GM23338 (cell line): Measurements from ENCODE around the gene BEX1. TPM values are rescaled to one million over a fixed set of nuclear protein-coding genes. Genes with fewer than 3 reads are reported as not detected.

Experiments
- ATAC-seq: fragments of 200-7000 bp; cut with Tn5 transposase; 3 replicates; pipeline ENCODE4 v1.9.1; 2020
- DNase-seq: peaks from one replicate; pipeline ENCODE4 v3.0.0-alpha.2; 2015; ENCODE audit warnings: low spot score
- H2AFZ ChIP-seq: fragments of 200-600 bp; sonication (generic); 2 replicates; pipeline ENCODE4 v1.8.0; 2016; ENCODE audit warnings: antibody characterized with exemption, mild to moderate bottlenecking, moderate library complexity
- H3F3A ChIP-seq: fragments of 200-600 bp; sonication (generic); replicated peaks from 2 replicates; pipeline ENCODE4 v1.8.0; 2017; ENCODE audit warnings: antibody characterized with exemption, mixed run types, low read depth
- H3K27ac ChIP-seq: fragments of 200-600 bp; sonication (generic); 2 replicates; pipeline ENCODE4 v1.6.1; 2016; ENCODE audit warnings: low read depth
- H3K27me3 ChIP-seq: fragments of 200-600 bp; sonication (generic); 2 replicates; pipeline ENCODE4 v1.8.0; 2016; ENCODE audit warnings: mild to moderate bottlenecking, mixed run types, moderate library complexity; ENCODE audit not compliant: insufficient read depth
- H3K36me3 ChIP-seq: fragments of 200-600 bp; sonication (generic); 2 replicates; pipeline ENCODE4 v1.8.0; 2016; ENCODE audit warnings: mild to moderate bottlenecking; ENCODE audit not compliant: insufficient read depth
- H3K4me1 ChIP-seq: fragments of 200-600 bp; sonication (generic); 2 replicates; pipeline ENCODE4 v1.8.0; 2016; ENCODE audit warnings: mild to moderate bottlenecking, moderate library complexity; ENCODE audit not compliant: insufficient read depth
- H3K4me2 ChIP-seq: fragments of 200-600 bp; sonication (generic); 2 replicates; pipeline ENCODE4 v1.7.1; 2017; ENCODE audit warnings: mixed run types
- H3K4me3 ChIP-seq: fragments of 200-600 bp; sonication (generic); 2 replicates; pipeline ENCODE4 v1.6.1; 2016; ENCODE audit warnings: mixed run types
- H3K79me2 ChIP-seq: fragments of 200-600 bp; sonication (generic); replicated peaks from 2 replicates; pipeline ENCODE4 v1.8.0; 2017; ENCODE audit warnings: mild to moderate bottlenecking; ENCODE audit not compliant: insufficient read depth
- H3K9me2 ChIP-seq: fragments of 200-600 bp; sonication (generic); 2 replicates; pipeline ENCODE4 v1.8.0; 2017; ENCODE audit not compliant: insufficient read depth
- H4K20me1 ChIP-seq: fragments of 200-600 bp; sonication (generic); replicated peaks from 2 replicates; pipeline ENCODE4 v1.8.0; 2017; ENCODE audit warnings: mild to moderate bottlenecking; ENCODE audit not compliant: insufficient read depth
- H3K27ac Mint-ChIP-seq: 2 replicates; pipeline ENCODE4 v1.8.0; 2020; ENCODE audit warnings: inconsistent platforms, mild to moderate bottlenecking, moderate library complexity, mixed read lengths
- H3K27me3 Mint-ChIP-seq: 3 replicates; pipeline ENCODE4 v1.8.0; 2022; ENCODE audit warnings: low read depth, mild to moderate bottlenecking, moderate library complexity, mixed read lengths, inconsistent platforms; ENCODE audit not compliant: insufficient read depth, poor library complexity
- H3K36me3 Mint-ChIP-seq: 3 replicates; pipeline ENCODE4 v1.8.0; 2021; ENCODE audit warnings: low read depth, mild to moderate bottlenecking, inconsistent platforms, moderate library complexity, mixed read lengths
- H3K4me1 Mint-ChIP-seq: 3 replicates; pipeline ENCODE4 v1.8.0; 2020; ENCODE audit warnings: mild to moderate bottlenecking, inconsistent platforms, mixed read lengths
- H3K4me3 Mint-ChIP-seq: 3 replicates; pipeline ENCODE4 v1.8.0; 2021; ENCODE audit warnings: moderate library complexity, mild to moderate bottlenecking, inconsistent platforms, mixed read lengths
- H3K9me3 Mint-ChIP-seq: 3 replicates; pipeline ENCODE4 v1.8.0; 2020; ENCODE audit warnings: moderate library complexity, mild to moderate bottlenecking, inconsistent platforms, mixed read lengths
- EZH2 ChIP-seq: fragments of 200-600 bp; sonication (generic); IDR thresholded peaks from one replicate; pipeline ENCODE4 v1.8.0; 2017; ENCODE audit warnings: antibody characterized with exemption, mild to moderate bottlenecking, low read depth; ENCODE audit not compliant: unreplicated experiment
- EZH2phosphoT487 ChIP-seq: fragments of 200-600 bp; sonication (generic); IDR thresholded peaks from one replicate; pipeline ENCODE4 v1.8.1; 2018; ENCODE audit warnings: antibody characterized with exemption; ENCODE audit not compliant: unreplicated experiment
- POLR2AphosphoS5 ChIP-seq: IDR thresholded peaks from 2 replicates; pipeline ENCODE4 v1.6.1; 2016; ENCODE audit warnings: antibody characterized with exemption, low read depth
- STAT1 ChIP-seq: IDR thresholded peaks from one replicate; pipeline ENCODE4 v1.6.1; 2016; ENCODE audit warnings: antibody characterized with exemption; ENCODE audit not compliant: unreplicated experiment
- ZNF114 ChIP-seq: fragments of 250-450 bp; sonication (Bioruptor Pico); IDR thresholded peaks from 2 replicates; pipeline ENCODE4 v1.5.0; 2020; ENCODE audit warnings: mild to moderate bottlenecking, moderate library complexity
- ZNF331 ChIP-seq: fragments of 250-450 bp; sonication (Bioruptor Pico); IDR thresholded peaks from 2 replicates; pipeline ENCODE4 v1.5.0; 2020; ENCODE audit warnings: low read depth, mild to moderate bottlenecking, moderate library complexity
- ZNF462 ChIP-seq: fragments of 250-450 bp; sonication (Bioruptor Pico); IDR thresholded peaks from 2 replicates; pipeline ENCODE4 v1.5.0; 2020; ENCODE audit warnings: mild to moderate bottlenecking, moderate library complexity
- polyA plus RNA-seq: library from polyadenylated mRNA; unstranded; fragments of >200 nt; fragmentation: Nextera tagmentation; extraction: Ambion mirVana; gene quantifications from 2 replicates; pipeline ENCODE4 v1.2.1, GENCODE V29; 2016
- total RNA-seq: library from RNA; depleted of rRNA; stranded (reverse); fragments of >200 nt; shearing (Covaris generic); gene quantifications from 2 replicates; pipeline ENCODE4 v1.2.3, GENCODE V29; 2014

BEX1 gene
- total and polyA plus RNA-seq, 2 experiments from 2014 or later: 52.9 to 142 TPM

DNA sequence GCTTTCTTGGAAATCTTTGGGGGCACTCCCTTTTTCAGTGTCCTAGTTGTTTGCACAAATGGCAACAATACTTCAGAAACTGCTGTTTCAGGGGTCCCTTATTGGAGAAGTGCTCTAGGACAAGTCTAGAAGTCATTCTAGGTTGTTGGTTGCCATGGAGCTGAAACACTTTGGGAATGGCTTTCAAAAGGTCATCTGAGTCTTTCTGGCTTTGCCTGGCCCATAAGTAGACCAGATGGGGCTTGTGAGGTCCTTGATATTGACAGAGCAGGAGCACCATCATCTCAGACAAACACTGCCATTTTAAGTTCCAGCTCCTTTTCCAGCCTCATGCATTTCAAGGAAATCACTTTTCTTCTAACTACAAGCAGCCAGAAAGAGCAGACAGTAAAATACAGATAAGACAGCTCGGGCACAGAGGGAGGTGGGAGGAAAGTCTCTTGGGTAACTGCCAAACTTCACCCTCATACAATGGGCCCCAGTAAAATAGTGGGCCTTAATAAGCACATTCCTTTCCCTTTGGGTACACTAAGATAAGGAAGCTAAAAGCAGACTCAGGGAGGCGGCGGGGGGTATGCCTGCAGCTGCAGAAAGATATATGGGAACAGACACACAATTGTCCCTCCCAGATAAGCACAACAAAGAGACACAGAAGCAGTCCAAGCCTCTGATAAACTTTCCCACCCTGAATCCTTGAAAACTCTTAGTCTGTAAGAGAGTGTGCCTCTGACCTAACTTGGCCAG, 37.5 kb upstream of the BEX1 start (continued):
- TF ChIP-seq ZNF462 (CRISPR knock-in tag) (no peak), EZH2phosphoT487 (no peak), ZNF331 (CRISPR knock-in tag) (no peak), EZH2 (no peak), STAT1 (no peak)

- DNase-seq (no peak), ATAC-seq (no peak)
- H4K20me1 ChIP-seq: no peaks in the 10 kb centered on the region
- H3F3A ChIP-seq: no peaks in the 10 kb centered on the region
- H3K4me1 ChIP-seq: no peaks in the 10 kb centered on the region
- no peak overlapping the region for H3K4me3 ChIP-seq
- no peaks in the 10 kb centered on the region for H3K9me2 ChIP-seq
- H3K79me2 ChIP-seq: no peaks in the 10 kb centered on the region
- H3K27me3 ChIP-seq: no peaks in the 10 kb centered on the region
- H3K27ac ChIP-seq: no peak overlapping the region
- no peaks in the 10 kb centered on the region for H3K36me3 ChIP-seq
- H3K4me2 ChIP-seq: no peak overlapping the region
- Mint-ChIP-seq H3K9me3 (no peaks in the 10 kb centered on the region; the same call in 1 of the 3 replicates), H3K4me3 (no peak overlapping the region), H3K4me1 (peaks cover 21% of the 10 kb centered on the region), H3K27me3 (no peaks in the 10 kb centered on the region), H3K36me3 (no peaks in the 10 kb centered on the region), H3K27ac (no peak overlapping the region)
- no peak overlapping the region for H2AFZ ChIP-seq
- TF ChIP-seq ZNF114 (CRISPR knock-in tag): no peak
- no peak for TF ChIP-seq POLR2AphosphoS5
- TF ChIP-seq ZNF462 (CRISPR knock-in tag): no peak
- no peak for TF ChIP-seq EZH2
- TF ChIP-seq EZH2phosphoT487: no peak
Observed at GRCh38 chrX:103100484-103100883, 36.5 kb upstream of the BEX1 start.
